Choroid plexus epithelial cell (primary cell): ENCODE results near the gene E2F1.
A peak's percentile ranks its signal among the peaks of the same experiment; 100 is the strongest.

ENCODE experiments used
- DNase-seq: peaks from one replicate; pipeline ENCODE4 v3.0.0-alpha.2; 2010; ENCODE audit warnings: low read depth
- H3K4me3 ChIP-seq: 2 replicates; pipeline ENCODE4 v1.5.1; 2011; ENCODE audit warnings: low read depth, mild to moderate bottlenecking, control low read depth, low read length, moderate library complexity
- CTCF ChIP-seq: conservative IDR thresholded peaks from 2 replicates; pipeline ENCODE4 v1.5.1; 2011; ENCODE audit warnings: low read depth, mild to moderate bottlenecking, control low read depth, inconsistent platforms, low read length, moderate library complexity

The E2F1 gene

GRCh38 chr20:33669873-33670640 lies 16.1 kb downstream of the E2F1 start:
- no peak overlapping the region for H3K4me3 ChIP-seq
- no peak for TF ChIP-seq CTCF
- no peak for DNase-seq

GRCh38 chr20:33669224-33669623 lies 17.0 kb downstream of the E2F1 start:
- TF ChIP-seq CTCF, result no peak
- no peak overlapping the region for H3K4me3 ChIP-seq
- DNase-seq, result no peak

GRCh38 chr20:33668466-33669155 lies 17.6 kb downstream of the E2F1 start:
- no peak overlapping the region for H3K4me3 ChIP-seq
- DNase-seq, result no peak
- no peak for TF ChIP-seq CTCF

GRCh38 chr20:33667676-33668465 lies 18.3 kb downstream of the E2F1 start:
- peak; percentile 82 for DNase-seq
- H3K4me3 ChIP-seq, result peak overlapping the region; percentile 65
- TF ChIP-seq CTCF, result peak; percentile 80

- no peak for DNase-seq
- peak overlapping the region; percentile 65 for H3K4me3 ChIP-seq
- TF ChIP-seq CTCF, result no peak
Observed at GRCh38 chr20:33667245-33667675, 18.9 kb downstream of the E2F1 start.

- TF ChIP-seq CTCF, result peak; percentile 63
- DNase-seq, result peak; percentile 99
- H3K4me3 ChIP-seq, result peak within 1 kb of the TSS; percentile 65
Observed at GRCh38 chr20:33666293-33667244, 19.6 kb downstream of the E2F1 start, which contains the start of gene ACTL10. Gene ACTL10 (plus strand): TSS chr20:33666943. CDS start chr20:33667498, 555 bp downstream.
